ENCODE data around the gene KIAA0930.
A peak's percentile ranks its signal among the peaks of the same experiment; 100 is the strongest.
"Not testable (repeated sequence)": the region's sequence is repeated elsewhere in the genome, so short reads cannot be mapped to it uniquely, and the experiment has no call there.

Gene KIAA0930

DNA sequence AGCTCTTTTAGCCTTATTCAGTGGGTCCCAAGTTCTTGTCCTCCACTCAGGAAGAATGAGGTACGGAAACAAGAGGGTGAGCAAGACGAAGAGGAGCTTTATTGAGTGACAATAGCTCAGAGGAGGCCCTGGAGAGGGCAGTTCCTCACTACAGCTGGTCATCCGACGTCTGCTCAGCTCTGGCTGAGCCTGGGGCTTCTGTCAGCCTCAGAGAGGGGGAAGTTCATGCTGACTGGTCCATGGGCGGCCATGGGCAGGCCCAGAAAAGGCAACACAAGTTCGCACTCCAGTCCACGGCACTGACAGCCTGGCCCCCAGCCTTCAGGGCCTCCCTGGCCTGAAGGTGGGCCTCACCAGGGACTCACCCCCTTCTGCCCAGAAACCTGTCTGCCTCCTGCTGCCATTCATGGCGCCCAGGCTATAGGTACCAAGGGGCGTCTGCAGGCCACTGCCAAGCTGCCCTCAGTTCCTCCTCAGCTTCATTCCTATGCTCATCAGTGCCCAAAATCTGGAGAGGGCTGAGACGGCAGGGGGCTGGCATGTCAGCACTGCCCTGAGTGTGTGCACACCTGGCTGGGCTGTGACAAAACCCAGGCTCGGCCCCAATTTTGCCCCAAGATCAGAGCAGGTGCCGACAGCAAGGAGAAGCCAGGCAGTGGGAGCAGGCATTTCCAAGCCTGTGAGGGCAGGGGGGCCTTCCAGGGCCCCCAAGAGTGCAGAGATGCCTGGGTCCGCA lies 21.7 kb upstream of the KIAA0930 start:
- no peak for DNase-seq

GRCh38 chr22:45261407-45262088 lies 20.9 kb upstream of the KIAA0930 start:
- no peak for DNase-seq

GRCh38 chr22:45260395-45260759 lies 19.7 kb upstream of the KIAA0930 start:
- DNase-seq: not testable (repeated sequence)

DNA sequence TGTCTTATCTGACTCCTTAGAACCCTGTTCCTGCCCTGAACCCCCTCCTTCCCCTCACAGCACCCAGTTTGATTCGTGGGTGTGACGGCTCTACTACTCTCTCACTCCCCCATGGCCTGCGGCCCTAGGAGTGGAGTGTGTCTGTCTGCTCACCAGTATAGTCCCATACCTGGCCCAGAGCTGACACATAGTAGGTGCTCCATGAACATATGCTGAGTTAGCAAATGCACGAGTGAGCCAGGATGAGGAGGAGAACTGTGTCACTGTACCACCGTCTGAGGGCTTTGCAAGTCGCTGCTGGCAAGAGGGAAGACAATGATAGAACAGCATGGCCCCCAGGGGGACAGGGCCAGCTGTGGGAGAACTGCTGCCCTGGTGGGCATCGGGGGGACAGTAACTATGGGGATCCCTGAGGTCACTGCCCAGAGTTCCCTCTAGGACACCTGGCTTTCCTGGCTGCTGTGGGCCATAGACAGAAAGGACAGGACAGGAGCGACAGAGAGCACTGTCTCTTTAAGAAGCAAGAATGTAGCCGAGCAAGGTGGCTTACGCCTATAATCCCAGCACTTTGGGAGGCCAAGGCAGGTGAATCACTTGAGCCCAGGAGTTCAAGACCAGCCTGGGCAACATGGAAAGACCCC lies 19.2 kb upstream of the KIAA0930 start:
- no peak for DNase-seq

GRCh38 chr22:45257941-45258340 lies 17.2 kb upstream of the KIAA0930 start:
- not testable (repeated sequence) for DNase-seq

- no peak for DNase-seq
Observed at GRCh38 chr22:45254789-45255278, 14.1 kb upstream of the KIAA0930 start.

GRCh38 chr22:45254388-45254787 lies 13.7 kb upstream of the KIAA0930 start:
- DNase-seq: no peak

DNA sequence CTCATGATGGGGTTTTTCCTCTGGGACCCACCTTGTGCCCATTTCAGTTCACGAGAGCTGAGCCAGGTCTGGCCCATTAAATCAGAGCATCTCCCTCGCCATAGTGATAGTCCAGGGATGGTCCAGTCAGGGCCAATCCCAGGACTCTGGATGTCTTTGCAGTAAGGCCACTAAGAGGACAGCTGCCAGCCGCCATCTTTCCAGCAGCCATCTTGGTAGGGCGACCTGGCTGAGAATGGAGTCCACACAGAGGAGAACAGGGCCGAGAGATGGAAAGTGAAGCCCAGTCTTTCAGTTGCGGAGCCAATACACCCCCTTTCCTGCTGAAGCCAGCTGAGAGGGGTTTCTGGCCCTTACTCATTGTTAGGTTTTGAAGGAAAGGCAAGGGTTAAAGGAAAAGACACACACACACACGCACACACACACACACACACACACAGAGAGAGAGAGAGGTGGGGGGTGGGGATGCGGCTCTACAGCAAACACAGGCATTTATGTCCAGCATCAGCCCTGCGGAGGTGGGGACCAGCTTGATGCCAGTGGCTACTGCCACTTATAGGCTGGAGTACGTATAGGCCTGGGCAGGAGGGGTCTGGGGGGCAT lies 12.4 kb upstream of the KIAA0930 start:
- peak; percentile 2 for DNase-seq

GRCh38 chr22:45251825-45252224 lies 11.1 kb upstream of the KIAA0930 start:
- no peak for DNase-seq

- DNase-seq: no peak
Observed at GRCh38 chr22:45248832-45249561, 8.3 kb upstream of the KIAA0930 start.

- DNase-seq: peak; percentile 24
Observed at GRCh38 chr22:45246060-45246985, 5.6 kb upstream of the KIAA0930 start.

- DNase-seq: no peak
Observed at GRCh38 chr22:45244916-45245315, 4.2 kb upstream of the KIAA0930 start.

DNA sequence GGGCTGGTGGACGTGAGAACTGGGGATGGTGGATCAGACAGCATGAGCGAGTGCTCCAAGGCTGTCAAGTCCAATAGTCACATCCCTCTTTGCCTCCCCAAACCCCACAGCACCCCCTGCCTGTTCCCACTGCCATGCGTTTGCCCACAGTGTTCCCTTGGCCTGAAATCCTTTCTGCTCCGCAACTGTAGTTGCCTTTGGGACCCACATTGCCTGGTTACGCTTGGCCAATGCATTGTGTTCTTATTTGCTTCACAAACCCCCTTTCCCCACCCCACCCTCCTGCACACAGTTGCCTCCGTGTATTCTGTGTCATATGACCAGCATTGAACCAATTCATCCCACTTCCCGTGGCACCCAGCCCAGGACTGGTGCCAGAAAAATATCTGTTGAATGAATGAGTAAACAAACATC lies 2.1 kb upstream of the KIAA0930 start:
- no peak for DNase-seq

GRCh38 chr22:45240104-45240809 lies 437 bp downstream of the KIAA0930 start:
- no peak for DNase-seq

DNA sequence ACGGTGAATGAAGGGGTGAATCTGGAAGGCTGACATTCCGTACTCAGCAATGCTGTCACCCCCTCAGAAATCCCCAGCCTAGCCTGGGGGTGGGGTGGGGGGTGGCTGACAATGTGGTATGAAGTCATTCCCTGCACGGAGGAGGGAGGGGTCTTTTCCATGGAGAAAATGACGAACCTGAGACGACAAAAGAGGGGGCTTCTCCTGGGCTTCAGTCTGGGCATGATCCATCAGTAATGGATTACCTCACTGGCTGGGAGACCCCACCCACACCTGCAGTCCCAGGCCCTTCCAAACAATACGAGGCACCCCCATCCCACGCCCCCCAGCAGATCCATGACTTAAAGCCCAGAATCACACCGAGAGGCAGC lies 1.0 kb downstream of the KIAA0930 start:
- no peak for DNase-seq

DNA sequence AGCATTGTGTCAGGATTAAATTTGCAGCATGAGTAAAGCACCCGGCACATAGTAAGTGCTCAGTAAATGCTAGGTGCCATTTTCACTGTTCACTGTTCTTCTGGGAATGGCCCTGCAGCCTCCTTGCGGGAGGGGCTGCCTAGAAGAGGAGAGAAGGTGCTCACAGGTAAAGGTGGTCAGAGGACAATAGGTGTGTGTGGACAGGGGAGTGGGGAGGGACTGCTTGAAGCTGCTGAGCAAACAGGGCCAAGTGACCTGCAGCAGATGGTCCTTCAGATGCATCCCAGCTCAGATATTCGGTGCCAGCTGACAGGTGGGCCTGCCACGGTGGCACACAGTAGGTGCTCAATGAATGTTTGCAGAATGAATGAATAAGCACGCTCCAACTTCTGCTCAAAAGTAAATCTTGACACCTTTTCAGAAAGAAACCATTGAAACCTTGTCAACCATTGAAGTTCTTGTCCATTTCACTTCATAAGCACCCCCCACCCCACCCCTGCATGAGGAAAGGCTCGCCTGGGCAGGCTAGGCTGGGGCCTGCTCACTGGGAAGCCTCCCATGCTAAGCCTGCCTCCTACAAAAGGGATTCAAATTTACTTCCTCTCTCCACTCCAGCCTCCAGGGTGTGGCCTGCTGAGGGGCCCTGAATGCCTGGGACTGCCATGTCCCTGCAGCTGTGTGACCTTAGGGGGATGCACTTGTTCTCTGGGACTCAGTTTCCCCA lies 1.6 kb downstream of the KIAA0930 start:
- DNase-seq: no peak

- DNase-seq: no peak
Observed at GRCh38 chr22:45238076-45238956, 2.4 kb downstream of the KIAA0930 start.

GRCh38 chr22:45237065-45237990 lies 3.4 kb downstream of the KIAA0930 start:
- DNase-seq: no peak
